Right lobe of liver (tissue), 6 donors: Measurements from ENCODE around the gene HSD11B2. TPM values are rescaled to one million over a fixed set of nuclear protein-coding genes. Genes with fewer than 3 reads are reported as not detected.

Source experiments
- ATAC-seq, 4 donors: fragments of 200-7000 bp; cut with Tn5 transposase; one replicate each; pipeline ENCODE4 v1.9.1; 2020; ENCODE audit warnings: mild to moderate bottlenecking in 4 of 4, moderate library complexity in 4 of 4
- DNase-seq, 3 donors: peaks; one replicate each; pipeline ENCODE4 v3.0.0-alpha.2; 2020
- H3K27ac ChIP-seq, 3 donors: fragments of 200-600 bp; one replicate each; pipeline ENCODE4 v1.8.0; 2022
- H3K27me3 ChIP-seq, 2 donors: fragments of 200-600 bp; one replicate each; pipeline ENCODE4 v1.8.0; 2022
- H3K36me3 ChIP-seq, 4 donors: fragments of 200-600 bp; sonication (generic) in 1 of 4; one replicate each; pipeline versions ENCODE4 v1.5.1 to v1.8.0; 2017 to 2022; ENCODE audit warnings: control low read depth in 1 of 4
- H3K4me1 ChIP-seq, 4 donors: fragments of 200-600 bp; sonication (generic) in 1 of 4; one replicate each; pipeline versions ENCODE4 v1.5.1 to v1.8.0; 2017 to 2022; ENCODE audit warnings: control low read depth in 1 of 4
- H3K4me3 ChIP-seq, 3 donors: fragments of 200-600 bp; one replicate each; pipeline ENCODE4 v1.8.0; 2022
- H3K9me3 ChIP-seq, 4 donors: fragments of 200-600 bp; sonication (generic) in 1 of 4; one replicate each; pipeline versions ENCODE4 v1.5.1 to v1.8.0; 2017 to 2022; ENCODE audit warnings: control low read depth in 1 of 4
- CTCF ChIP-seq, 4 donors: fragments of 200-600 bp in 3 of 4; fragments of 450-650 bp in 1 of 4; IDR thresholded peaks; one replicate each; pipeline versions ENCODE4 v1.5.1 to v1.8.0; 2016 to 2022; ENCODE audit warnings: antibody characterized with exemption in 4 of 4, mild to moderate bottlenecking in 2 of 4
- POLR2A ChIP-seq: fragments of 450-650 bp; IDR thresholded peaks from one replicate; pipeline ENCODE4 v1.6.1; 2017; ENCODE audit warnings: antibody characterized with exemption, mild to moderate bottlenecking
- WGBS: methylation state at CpG from one replicate; pipeline ENCODE4 v1.1.6; 2018; ENCODE audit warnings: low coverage, low lambda C conversion rate; ENCODE audit not compliant: insufficient coverage; ENCODE audit errors: missing lambda C conversion rate; 5-methylcytosine and 5-hydroxymethylcytosine counted together
- intact Hi-C, 2 donors: fragments of 100-400 bp; cut with DNase I; formaldehyde crosslinking; loops; one replicate each; pipeline versions ENCODE4 v1.11.2 to v1.14.1; 2022
- total RNA-seq, 6 experiments: library from RNA; depleted of rRNA in 2 of 6; stranded (reverse); fragments of >200 nt in 2 of 6; fragmentation: NEBNext Ultra II Directional in 3 of 6; extraction: Animal tissue kit (Norgen Biotek cat#: 25700) in 3 of 6; gene quantifications; one replicate each; pipeline versions ENCODE4 v1.1.0 to v1.2.4, GENCODE V29; 2016 to 2023
- donor health status: DM: no; HTN: yes; CAD: no.
- donor health status: DM: no; HTN: no; CAD: no.
- donor health status: DM: no; HTN: no; CAD: no.
- donor health status: DM: no; HTN: yes; CAD: no.
- donor health status: DM: no; HTN: yes; CAD: no.

Gene HSD11B2
- total RNA-seq, 6 experiments from 2014 or later, result 1.3 to 2.7 (median 2.1) TPM

DNA sequence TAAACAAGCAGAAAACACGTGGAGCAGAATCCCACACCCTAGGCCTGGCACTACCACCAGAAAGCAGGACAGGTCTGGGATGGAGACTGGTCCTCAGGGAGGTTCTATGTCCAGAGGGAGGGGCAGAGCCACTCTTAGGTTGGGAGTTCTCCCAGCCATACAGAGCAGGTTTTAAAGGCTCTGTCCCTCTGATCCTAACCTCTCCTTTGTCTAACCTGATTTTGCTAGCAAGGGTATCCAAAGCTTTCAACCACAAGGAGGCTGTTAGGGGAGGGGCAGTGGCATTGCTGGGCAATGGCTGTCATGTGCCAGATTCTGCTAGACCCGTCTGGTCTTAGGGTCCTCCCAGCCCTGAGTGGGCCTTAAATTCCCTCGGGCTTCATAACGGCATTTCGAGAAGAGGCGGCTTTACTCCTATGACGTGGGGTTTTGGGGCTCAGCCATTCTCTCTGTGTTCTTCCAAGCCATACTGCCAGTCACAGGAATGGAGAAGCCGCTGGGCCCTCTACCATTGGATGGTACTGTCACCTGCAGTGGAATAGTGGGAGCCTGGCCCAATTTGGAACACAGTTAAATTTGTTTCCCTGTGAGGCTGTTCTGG lies 43.3 kb upstream of the HSD11B2 start:
- no peak for ATAC-seq

DNA sequence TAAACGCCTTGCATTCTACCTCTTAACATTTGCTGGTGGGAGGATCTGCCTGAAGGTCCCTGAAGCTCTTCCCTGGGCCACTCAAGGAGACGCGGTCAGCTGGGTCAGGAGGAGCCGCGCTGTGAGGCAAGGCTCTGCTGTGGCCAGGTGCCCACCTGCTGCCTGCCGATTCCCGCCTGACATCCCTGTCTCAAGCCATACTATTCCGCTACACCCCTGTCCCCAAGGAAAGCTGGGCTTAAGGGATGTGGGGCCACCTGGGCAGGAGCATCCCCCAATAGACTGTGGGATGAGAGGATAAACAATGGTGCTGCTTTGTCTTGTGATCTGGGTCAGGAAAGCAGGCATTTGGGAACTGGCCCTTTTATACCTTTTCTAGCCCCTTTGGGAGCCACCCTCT lies 42.7 kb upstream of the HSD11B2 start:
- no peak overlapping the region for H3K27ac ChIP-seq
- H3K9me3 ChIP-seq, result no peaks in the 10 kb centered on the region
- H3K4me1 ChIP-seq, result peaks cover 0 to under 1% (median 0%) of the 10 kb centered on the region in 4 donors
- no peaks in the 10 kb centered on the region for H3K27me3 ChIP-seq
- WGBS, result 89% methylated on average over 7 of the region's 8 CpGs
- no peak for TF ChIP-seq POLR2A
- TF ChIP-seq CTCF (IDR thresholded peaks at IDR 0.05), result no peak
- no peak overlapping the region for H3K4me3 ChIP-seq
- ATAC-seq, result no peak
- intact Hi-C loops, result no loop called here
- no peak for DNase-seq
- no peaks in the 10 kb centered on the region for H3K36me3 ChIP-seq

More for the DNA sequence above, 43.3 kb upstream of the HSD11B2 start:
- WGBS, result 57% methylated on average over 3 of the region's 8 CpGs
- Histone ChIP-seq H3K4me1 (no peaks in the 10 kb centered on the region), H3K36me3 (no peaks in the 10 kb centered on the region), H3K9me3 (no peaks in the 10 kb centered on the region), H3K4me3 (no peak overlapping the region), H3K27me3 (no peaks in the 10 kb centered on the region), H3K27ac (no peak overlapping the region)
- TF ChIP-seq CTCF (IDR thresholded peaks at IDR 0.05) (no peak), POLR2A (no peak)
- intact Hi-C loops, result no loop called here
- DNase-seq, result no peak

DNA sequence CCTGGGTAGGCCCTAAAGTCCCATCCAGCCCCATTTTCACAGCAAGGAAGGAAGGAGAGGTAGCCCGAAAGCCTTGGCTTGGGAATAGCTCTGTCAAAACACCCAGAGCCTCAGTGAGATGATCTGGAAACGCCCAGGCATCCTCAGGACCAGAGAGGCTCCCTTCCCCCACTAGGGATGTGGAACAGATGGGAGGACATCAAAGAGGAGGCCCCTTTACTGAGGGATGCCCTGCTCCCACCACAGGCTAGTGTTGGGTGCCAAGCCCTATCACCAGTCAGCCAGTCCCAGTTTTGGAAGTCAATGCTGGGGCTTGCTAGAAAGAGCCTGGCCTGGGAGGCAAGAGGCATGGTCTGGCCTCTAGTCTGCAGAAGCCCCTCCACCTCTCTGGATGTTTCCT lies 42.3 kb upstream of the HSD11B2 start:
- DNase-seq, result no peak
- H3K27me3 ChIP-seq, result no peaks in the 10 kb centered on the region
- H3K4me1 ChIP-seq, result peaks cover 0 to 4% (median 0%) of the 10 kb centered on the region in 4 donors
- no peaks in the 10 kb centered on the region for H3K9me3 ChIP-seq
- H3K27ac ChIP-seq, result no peak overlapping the region
- intact Hi-C loops, result no loop called here
- no peak overlapping the region for H3K4me3 ChIP-seq
- no peak for ATAC-seq
- no CpG with 5 or more reads among the region's 2 CpGs for WGBS
- no peaks in the 10 kb centered on the region for H3K36me3 ChIP-seq
- TF ChIP-seq CTCF (IDR thresholded peaks at IDR 0.05) (no peak), POLR2A (no peak)

GRCh38 chr16:67389911-67390815 lies 40.8 kb upstream of the HSD11B2 start:
- ATAC-seq (peak in 3 of 4 donors; percentile 2 to 44 (median 39)), DNase-seq (no peak)
- no peak overlapping the region for H3K27ac ChIP-seq
- H3K27me3 ChIP-seq, result no peaks in the 10 kb centered on the region
- H3K4me1 ChIP-seq, result peaks cover 0 to 5% (median 0%) of the 10 kb centered on the region in 4 donors
- 61% methylated on average over 10 of the region's 27 CpGs for WGBS
- H3K4me3 ChIP-seq, result no peak overlapping the region
- H3K9me3 ChIP-seq, result no peaks in the 10 kb centered on the region
- intact Hi-C loops, result loop anchor here in 1 of 2 donors (10.0 kb wide), 1 partner anchor 135 kb away; no protein-coding TSS in a partner anchor
- TF ChIP-seq POLR2A, result no peak
- TF ChIP-seq CTCF (IDR thresholded peaks at IDR 0.05), result no peak
- no peaks in the 10 kb centered on the region for H3K36me3 ChIP-seq
